ENCODE data around the gene MCC.

Gene MCC

DNA sequence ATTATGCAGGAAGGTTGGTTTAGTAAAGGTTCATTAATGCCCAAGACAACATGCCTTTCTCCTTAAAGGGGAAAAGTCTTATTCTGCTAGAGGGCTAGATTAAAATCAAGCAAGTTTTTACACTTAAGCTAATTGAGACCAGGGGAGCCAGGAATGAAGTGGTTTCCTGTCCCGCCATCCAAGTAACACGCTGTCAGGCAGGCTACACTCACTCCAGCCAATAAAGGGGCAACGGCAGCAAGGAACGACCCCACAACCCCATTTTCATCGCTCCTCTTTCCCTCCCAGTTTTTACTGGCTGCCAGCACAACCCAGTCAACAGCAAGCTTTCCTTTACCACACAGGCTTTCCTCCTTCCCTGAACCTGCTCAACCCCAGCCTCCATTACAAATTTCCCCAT, 286.5 kb downstream of the MCC start:
- TF ChIP-seq, protein P1, sequence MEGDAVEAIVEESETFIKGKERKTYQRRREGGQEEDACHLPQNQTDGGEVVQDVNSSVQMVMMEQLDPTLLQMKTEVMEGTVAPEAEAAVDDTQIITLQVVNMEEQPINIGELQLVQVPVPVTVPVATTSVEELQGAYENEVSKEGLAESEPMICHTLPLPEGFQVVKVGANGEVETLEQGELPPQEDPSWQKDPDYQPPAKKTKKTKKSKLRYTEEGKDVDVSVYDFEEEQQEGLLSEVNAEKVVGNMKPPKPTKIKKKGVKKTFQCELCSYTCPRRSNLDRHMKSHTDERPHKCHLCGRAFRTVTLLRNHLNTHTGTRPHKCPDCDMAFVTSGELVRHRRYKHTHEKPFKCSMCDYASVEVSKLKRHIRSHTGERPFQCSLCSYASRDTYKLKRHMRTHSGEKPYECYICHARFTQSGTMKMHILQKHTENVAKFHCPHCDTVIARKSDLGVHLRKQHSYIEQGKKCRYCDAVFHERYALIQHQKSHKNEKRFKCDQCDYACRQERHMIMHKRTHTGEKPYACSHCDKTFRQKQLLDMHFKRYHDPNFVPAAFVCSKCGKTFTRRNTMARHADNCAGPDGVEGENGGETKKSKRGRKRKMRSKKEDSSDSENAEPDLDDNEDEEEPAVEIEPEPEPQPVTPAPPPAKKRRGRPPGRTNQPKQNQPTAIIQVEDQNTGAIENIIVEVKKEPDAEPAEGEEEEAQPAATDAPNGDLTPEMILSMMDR (conservative IDR thresholded peaks at IDR 0.05; ENCODE audit: control insufficient read depth, insufficient read depth, low read depth, low read length), result no peak
- DNase-seq (ENCODE audit: low read depth), result no peak
- H3K4me3 ChIP-seq (ENCODE audit: control insufficient read depth, low read depth, low read length), result no peak overlapping the region

DNA sequence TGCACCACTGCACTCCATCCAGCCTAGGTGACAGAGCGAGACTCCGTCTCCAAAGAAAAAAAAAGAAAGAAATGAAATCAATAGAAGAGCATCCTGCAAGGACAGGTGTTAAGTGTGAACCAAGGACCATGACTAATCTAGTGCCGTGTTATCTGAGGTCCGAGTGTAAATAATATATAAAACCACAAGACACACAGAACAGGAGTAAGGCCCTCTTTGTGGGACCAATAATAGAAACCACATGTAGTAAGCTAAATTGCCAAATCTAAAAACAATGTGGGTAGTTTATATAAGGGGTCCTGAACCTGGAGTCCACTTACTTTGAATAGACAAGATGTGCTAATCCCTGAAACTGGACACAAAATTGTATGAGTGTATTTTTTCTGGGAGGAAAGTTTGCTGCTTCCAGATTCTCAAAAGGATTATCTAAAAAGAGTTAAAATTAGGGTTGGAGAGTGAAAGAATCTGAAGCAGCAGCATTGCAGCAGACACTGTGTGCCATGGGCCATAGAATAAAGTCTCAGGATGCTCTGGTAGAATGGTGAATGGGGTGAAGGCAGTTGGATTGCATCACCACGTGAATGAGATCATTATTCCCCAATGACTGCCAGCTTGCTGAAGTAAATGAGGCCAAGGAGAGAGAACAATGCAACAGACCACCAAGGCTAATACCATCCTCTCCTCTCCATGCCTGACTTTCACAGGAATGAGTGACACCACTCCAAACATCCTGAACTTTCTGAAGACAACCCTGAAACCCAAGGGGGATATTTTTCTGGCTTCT, 288.9 kb downstream of the MCC start:
- DNase-seq (ENCODE audit: low read depth), result peak; percentile 78
- no peak overlapping the region for H3K4me3 ChIP-seq (ENCODE audit: control insufficient read depth, low read depth, low read length)
- TF ChIP-seq, protein P1 (conservative IDR thresholded peaks at IDR 0.05; ENCODE audit: control insufficient read depth, insufficient read depth, low read depth, low read length), result no peak

DNA sequence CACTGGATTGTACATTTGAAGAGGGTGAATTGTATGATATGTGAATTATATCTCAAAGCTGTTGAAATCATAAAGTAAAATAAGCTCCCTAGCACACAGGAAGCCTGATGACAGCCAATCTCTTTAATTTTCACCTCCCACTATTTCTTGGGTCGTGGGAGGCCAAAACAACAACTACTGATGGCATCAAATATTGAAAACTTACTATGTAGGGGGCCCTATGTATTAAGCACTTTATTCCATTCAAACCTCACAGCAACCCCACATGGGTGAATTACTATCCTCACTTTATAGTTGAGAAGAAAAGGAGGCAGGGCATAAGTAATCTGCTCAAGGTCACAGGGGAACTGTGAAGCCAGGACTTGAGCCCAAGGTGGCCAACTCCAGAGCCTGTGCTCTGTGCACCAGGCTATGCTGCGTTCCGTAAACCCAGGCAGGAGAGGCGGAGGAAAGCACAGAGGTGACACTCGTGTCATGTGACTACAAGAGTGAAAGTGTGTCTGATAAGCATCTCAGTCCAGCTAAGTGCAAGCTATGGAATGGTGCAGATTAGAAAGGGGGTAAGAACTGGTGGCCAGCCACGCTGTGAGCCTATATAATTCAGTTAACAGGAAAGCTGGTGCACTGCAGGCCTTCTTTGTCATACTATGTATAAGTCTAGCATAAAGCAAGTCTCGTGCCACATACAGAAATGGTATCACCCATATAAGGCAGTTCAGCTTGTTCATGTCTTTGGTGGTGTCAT, 290.6 kb downstream of the MCC start:
- TF ChIP-seq, protein P1 (conservative IDR thresholded peaks at IDR 0.05; ENCODE audit: control insufficient read depth, insufficient read depth, low read depth, low read length), result no peak
- no peak overlapping the region for H3K4me3 ChIP-seq (ENCODE audit: control insufficient read depth, low read depth, low read length)
- no peak for DNase-seq (ENCODE audit: low read depth)

DNA sequence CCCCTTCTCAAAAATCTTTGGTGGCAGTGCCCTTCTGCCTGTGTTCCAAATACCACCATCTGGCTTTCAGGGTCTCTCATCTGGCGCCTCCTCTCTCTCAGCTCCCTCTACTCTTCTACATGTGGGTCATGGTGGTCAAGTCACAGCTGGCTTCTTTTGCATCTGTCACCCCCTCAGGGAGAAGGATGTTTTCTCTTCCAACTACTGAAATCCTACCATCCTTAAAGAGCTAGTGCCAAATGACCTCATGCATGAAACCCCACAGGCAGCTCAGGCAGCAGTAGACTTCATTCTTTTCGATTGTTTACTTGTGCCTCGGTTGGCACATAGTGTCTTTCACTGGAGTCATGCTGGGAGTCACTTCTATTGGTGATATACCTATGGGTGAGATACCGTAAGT, 292.5 kb downstream of the MCC start:
- DNase-seq (ENCODE audit: low read depth), result no peak
- no peak overlapping the region for H3K4me3 ChIP-seq (ENCODE audit: control insufficient read depth, low read depth, low read length)
- TF ChIP-seq, protein P1 (conservative IDR thresholded peaks at IDR 0.05; ENCODE audit: control insufficient read depth, insufficient read depth, low read depth, low read length), result no peak

DNA sequence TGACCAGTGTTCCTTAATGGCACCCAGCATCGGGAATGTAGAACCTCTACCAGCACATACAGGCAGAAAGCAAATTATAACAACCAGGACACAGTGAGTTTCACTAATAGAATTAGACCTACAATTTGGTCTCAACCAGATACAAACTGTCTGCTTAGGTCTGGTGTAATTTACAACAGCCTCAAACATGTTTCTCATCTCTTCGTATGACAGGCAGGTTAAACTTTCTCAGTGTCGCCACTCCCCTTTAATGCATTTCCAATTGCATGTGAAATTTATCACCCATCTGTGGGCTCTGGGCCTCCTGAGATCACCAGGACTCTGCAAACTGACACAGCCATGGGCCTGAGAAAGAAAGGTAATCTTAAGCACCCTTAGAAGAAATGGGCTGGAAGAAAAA, 293.0 kb downstream of the MCC start:
- H3K4me3 ChIP-seq (ENCODE audit: control insufficient read depth, low read depth, low read length), result no peak overlapping the region
- DNase-seq (ENCODE audit: low read depth), result no peak
- TF ChIP-seq, protein P1 (conservative IDR thresholded peaks at IDR 0.05; ENCODE audit: control insufficient read depth, insufficient read depth, low read depth, low read length), result no peak

DNA sequence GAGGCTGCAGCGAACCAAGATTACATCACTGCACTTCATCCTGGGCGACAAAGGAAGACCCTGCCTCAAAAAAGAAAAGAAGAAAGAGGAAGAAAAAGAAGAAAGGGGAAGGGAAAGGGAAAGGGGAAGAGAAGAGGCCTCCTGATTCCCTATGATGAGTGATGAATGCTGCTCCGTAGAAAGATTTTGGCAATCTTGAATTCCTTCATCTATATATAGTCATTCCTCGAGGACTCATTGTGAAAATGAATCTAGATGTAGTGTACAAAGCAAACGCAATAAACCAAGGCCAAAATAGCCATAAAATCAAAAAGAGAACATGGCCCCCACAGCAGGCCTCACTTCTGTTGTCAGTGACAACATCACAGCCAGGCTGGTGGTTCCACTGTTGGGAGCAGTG, 293.7 kb downstream of the MCC start:
- no peak for DNase-seq (ENCODE audit: low read depth)
- TF ChIP-seq, protein P1 (conservative IDR thresholded peaks at IDR 0.05; ENCODE audit: control insufficient read depth, insufficient read depth, low read depth, low read length), result no peak

More for the DNA sequence above, 293.7 kb downstream of the MCC start:
- no peak overlapping the region for H3K4me3 ChIP-seq (ENCODE audit: control insufficient read depth, low read depth, low read length)
